ENCODE measurements around the gene PLEKHH1. TPM values are rescaled to one million over a fixed set of nuclear protein-coding genes. Genes with fewer than 3 reads are reported as not detected.
A peak's percentile ranks its signal among the peaks of the same experiment; 100 is the strongest.

PLEKHH1 gene
- total and polyA plus RNA-seq, 3 experiments from 2014 or later = 0.77 to 0.86 TPM; not detected in 1

GRCh38 chr14:67500981-67501380, 32.1 kb upstream of the PLEKHH1 start:
- H3K4me1 ChIP-seq (ENCODE audit: insufficient read depth, low read length) = no peaks in the 10 kb centered on the region
- no peak for DNase-seq
- Mint-ChIP-seq H3K27me3 (no peaks in the 10 kb centered on the region), H3K36me3 (peaks cover 0 to 10% (median 3%) of the 10 kb centered on the region in 3 donors), H3K4me1 (peaks cover 0 to 12% (median 8%) of the 10 kb centered on the region in 3 donors), H3K27ac (no peak overlapping the region), H3K4me3 (no peak overlapping the region), H3K9me3 (no peaks in the 10 kb centered on the region)
- no peaks in the 10 kb centered on the region for H3K9me3 ChIP-seq (ENCODE audit: low read length)
- no peaks in the 10 kb centered on the region for H3K36me3 ChIP-seq (ENCODE audit: insufficient read depth, low read length)
- ChIA-PET CTCF (interaction anchor here (2.3 kb wide), 1 partner anchor 12 kb away, joined by 8 read pairs; no protein-coding TSS in a partner anchor), POLR2A (no interaction called here)
- H3K27me3 ChIP-seq (ENCODE audit: insufficient read depth, low read length, poor library complexity, severe bottlenecking) = no peaks in the 10 kb centered on the region
- H3K27ac ChIP-seq (ENCODE audit: low read depth, low read length) = no peak overlapping the region
- no peak overlapping the region for H3K4me3 ChIP-seq (ENCODE audit: low read length)

GRCh38 chr14:67501670-67502069, 31.4 kb upstream of the PLEKHH1 start:
- Histone ChIP-seq H3K4me3 (ENCODE audit: low read length) (no peak overlapping the region), H3K36me3 (ENCODE audit: insufficient read depth, low read length) (no peaks in the 10 kb centered on the region), H3K27ac (ENCODE audit: low read depth, low read length) (no peak overlapping the region), H3K9me3 (ENCODE audit: low read length) (no peaks in the 10 kb centered on the region), H3K27me3 (ENCODE audit: insufficient read depth, low read length, poor library complexity, severe bottlenecking) (no peaks in the 10 kb centered on the region), H3K4me1 (ENCODE audit: insufficient read depth, low read length) (no peaks in the 10 kb centered on the region)
- ChIA-PET POLR2A (no interaction called here), CTCF (no interaction called here)
- Mint-ChIP-seq H3K36me3 (peaks cover 0 to 12% (median 3%) of the 10 kb centered on the region in 3 donors), H3K4me3 (no peak overlapping the region), H3K4me1 (peaks cover 0 to 12% (median 8%) of the 10 kb centered on the region in 3 donors), H3K27ac (no peak overlapping the region), H3K27me3 (no peaks in the 10 kb centered on the region), H3K9me3 (no peaks in the 10 kb centered on the region)
- no peak for DNase-seq

GRCh38 chr14:67502867-67503266, 30.2 kb upstream of the PLEKHH1 start:
- H3K9me3 Mint-ChIP-seq = no peaks in the 10 kb centered on the region
- no peaks in the 10 kb centered on the region for H3K4me1 ChIP-seq (ENCODE audit: insufficient read depth, low read length)
- H3K4me3 ChIP-seq (ENCODE audit: low read length) = no peak overlapping the region
- H3K9me3 ChIP-seq (ENCODE audit: low read length) = no peaks in the 10 kb centered on the region
- no peak overlapping the region for H3K4me3 Mint-ChIP-seq
- H3K36me3 ChIP-seq (ENCODE audit: insufficient read depth, low read length) = no peaks in the 10 kb centered on the region
- H3K27ac ChIP-seq (ENCODE audit: low read depth, low read length) = no peak overlapping the region
- H3K27me3 ChIP-seq (ENCODE audit: insufficient read depth, low read length, poor library complexity, severe bottlenecking) = no peaks in the 10 kb centered on the region
- no peak for DNase-seq
- H3K27me3 Mint-ChIP-seq = no peaks in the 10 kb centered on the region
- H3K36me3 Mint-ChIP-seq = peaks cover 0 to 12% (median 3%) of the 10 kb centered on the region in 3 donors
- CTCF ChIA-PET = interaction anchor here (1.3 kb wide), 2 partner anchors 11 to 76 kb away, joined by 3 read pairs; no protein-coding TSS in a partner anchor
- peaks cover 0 to 5% (median 4%) of the 10 kb centered on the region in 3 donors for H3K4me1 Mint-ChIP-seq
- no peak overlapping the region for H3K27ac Mint-ChIP-seq
- POLR2A ChIA-PET = no interaction called here

- Mint-ChIP-seq H3K4me3 (no peak overlapping the region), H3K9me3 (no peaks in the 10 kb centered on the region), H3K36me3 (peaks cover 2 to 12% (median 3%) of the 10 kb centered on the region in 3 donors), H3K4me1 (peaks cover 0 to under 1% (median 0%) of the 10 kb centered on the region in 3 donors), H3K27me3 (no peaks in the 10 kb centered on the region), H3K27ac (no peak overlapping the region)
- Histone ChIP-seq H3K27ac (ENCODE audit: low read depth, low read length) (no peak overlapping the region), H3K4me3 (ENCODE audit: low read length) (no peak overlapping the region), H3K9me3 (ENCODE audit: low read length) (no peaks in the 10 kb centered on the region), H3K27me3 (ENCODE audit: insufficient read depth, low read length, poor library complexity, severe bottlenecking) (no peaks in the 10 kb centered on the region), H3K4me1 (ENCODE audit: insufficient read depth, low read length) (no peaks in the 10 kb centered on the region), H3K36me3 (ENCODE audit: insufficient read depth, low read length) (no peaks in the 10 kb centered on the region)
- ChIA-PET POLR2A (no interaction called here), CTCF (interaction anchor here (1.3 kb wide), 2 partner anchors 11 to 76 kb away, joined by 3 read pairs; no protein-coding TSS in a partner anchor)
- DNase-seq = no peak
Observed at GRCh38 chr14:67503331-67503730, 29.8 kb upstream of the PLEKHH1 start.

- Histone ChIP-seq H3K36me3 (ENCODE audit: insufficient read depth, low read length) (no peaks in the 10 kb centered on the region), H3K27me3 (ENCODE audit: insufficient read depth, low read length, poor library complexity, severe bottlenecking) (no peaks in the 10 kb centered on the region), H3K9me3 (ENCODE audit: low read length) (no peaks in the 10 kb centered on the region), H3K4me3 (ENCODE audit: low read length) (no peak overlapping the region), H3K4me1 (ENCODE audit: insufficient read depth, low read length) (no peaks in the 10 kb centered on the region), H3K27ac (ENCODE audit: low read depth, low read length) (no peak overlapping the region)
- Mint-ChIP-seq H3K4me1 (peaks cover 0 to 6% (median 0%) of the 10 kb centered on the region in 3 donors), H3K27me3 (no peaks in the 10 kb centered on the region), H3K36me3 (peaks cover 3 to 12% (median 4%) of the 10 kb centered on the region in 3 donors), H3K27ac (peak overlapping the region in 1 of 8 donors; percentile 9), H3K9me3 (no peaks in the 10 kb centered on the region), H3K4me3 (no peak overlapping the region)
- no peak for DNase-seq
- POLR2A ChIA-PET = no interaction called here
- CTCF ChIA-PET = no interaction called here
Observed at GRCh38 chr14:67505254-67505653, 27.8 kb upstream of the PLEKHH1 start.

GRCh38 chr14:67508956-67509355, 24.1 kb upstream of the PLEKHH1 start:
- no peak overlapping the region for H3K4me3 Mint-ChIP-seq

GRCh38 chr14:67510121-67510520, 23.0 kb upstream of the PLEKHH1 start:
- H3K27ac Mint-ChIP-seq = peak overlapping the region in 4 of 8 donors; percentile 8 to 73 (median 56)
- H3K4me1 ChIP-seq (ENCODE audit: insufficient read depth, low read length) = peaks cover 16% of the 10 kb centered on the region

More at GRCh38 chr14:67508956-67509355, 24.1 kb upstream of the PLEKHH1 start:
- DNase-seq = no peak
- ChIA-PET CTCF (interaction anchor here (1.7 kb wide), 1 partner anchor 21 kb away, joined by 4 read pairs; the partner anchor contains the start of gene TMEM229B), POLR2A (no interaction called here)
- peaks cover 9 to 28% (median 25%) of the 10 kb centered on the region in 3 donors for H3K4me1 Mint-ChIP-seq
- H3K4me1 ChIP-seq (ENCODE audit: insufficient read depth, low read length) = peaks cover 10% of the 10 kb centered on the region
- no peak overlapping the region for H3K27ac ChIP-seq (ENCODE audit: low read depth, low read length)
- no peaks in the 10 kb centered on the region for H3K27me3 ChIP-seq (ENCODE audit: insufficient read depth, low read length, poor library complexity, severe bottlenecking)
- no peaks in the 10 kb centered on the region for H3K36me3 ChIP-seq (ENCODE audit: insufficient read depth, low read length)
- peak overlapping the region in 2 of 8 donors; percentile 9 to 82 for H3K27ac Mint-ChIP-seq
- no peaks in the 10 kb centered on the region for H3K9me3 ChIP-seq (ENCODE audit: low read length)
- no peaks in the 10 kb centered on the region for H3K9me3 Mint-ChIP-seq
- peaks cover 0 to 8% (median 4%) of the 10 kb centered on the region in 3 donors for H3K36me3 Mint-ChIP-seq
- H3K4me3 ChIP-seq (ENCODE audit: low read length) = no peak overlapping the region
- no peaks in the 10 kb centered on the region for H3K27me3 Mint-ChIP-seq

GRCh38 chr14:67510836-67511235, 22.3 kb upstream of the PLEKHH1 start:
- Histone ChIP-seq H3K4me3 (ENCODE audit: low read length) (no peak overlapping the region), H3K27ac (ENCODE audit: low read depth, low read length) (no peak overlapping the region), H3K4me1 (ENCODE audit: insufficient read depth, low read length) (peaks cover 20% of the 10 kb centered on the region), H3K36me3 (ENCODE audit: insufficient read depth, low read length) (no peaks in the 10 kb centered on the region), H3K9me3 (ENCODE audit: low read length) (no peaks in the 10 kb centered on the region), H3K27me3 (ENCODE audit: insufficient read depth, low read length, poor library complexity, severe bottlenecking) (no peaks in the 10 kb centered on the region)
- H3K4me3 Mint-ChIP-seq = peak overlapping the region in 1 of 7 donors; percentile 80
- H3K9me3 Mint-ChIP-seq = no peaks in the 10 kb centered on the region
- H3K4me1 Mint-ChIP-seq = peaks cover 16 to 37% (median 31%) of the 10 kb centered on the region in 3 donors
- peak overlapping the region in 7 of 8 donors; percentile 8 to 91 (median 57) for H3K27ac Mint-ChIP-seq
- DNase-seq = no peak
- H3K36me3 Mint-ChIP-seq = peaks cover 0 to 4% (median 4%) of the 10 kb centered on the region in 3 donors
- ChIA-PET POLR2A (no interaction called here), CTCF (interaction anchor here (1.4 to 2.0 kb wide), 2 partner anchors 23 to 83 kb away, joined by 5 to 7 read pairs; partner anchors contain the start of gene TMEM229B)
- H3K27me3 Mint-ChIP-seq = peaks cover 0 to 1% of the 10 kb centered on the region in 2 donors

More at GRCh38 chr14:67510121-67510520, 23.0 kb upstream of the PLEKHH1 start:
- H3K4me1 Mint-ChIP-seq = peaks cover 13 to 33% (median 31%) of the 10 kb centered on the region in 3 donors
- Histone ChIP-seq H3K36me3 (ENCODE audit: insufficient read depth, low read length) (no peaks in the 10 kb centered on the region), H3K9me3 (ENCODE audit: low read length) (no peaks in the 10 kb centered on the region), H3K27me3 (ENCODE audit: insufficient read depth, low read length, poor library complexity, severe bottlenecking) (no peaks in the 10 kb centered on the region), H3K27ac (ENCODE audit: low read depth, low read length) (no peak overlapping the region), H3K4me3 (ENCODE audit: low read length) (no peak overlapping the region)
- ChIA-PET CTCF (interaction anchor here (1.4 to 2.0 kb wide), 2 partner anchors 22 to 82 kb away, joined by 5 to 7 read pairs; partner anchors contain the start of gene TMEM229B), POLR2A (no interaction called here)
- DNase-seq = no peak
- H3K27me3 Mint-ChIP-seq = peaks cover 0 to 1% of the 10 kb centered on the region in 2 donors
- H3K36me3 Mint-ChIP-seq = peaks cover 0 to 8% (median 4%) of the 10 kb centered on the region in 3 donors
- H3K9me3 Mint-ChIP-seq = no peaks in the 10 kb centered on the region
- H3K4me3 Mint-ChIP-seq = peak overlapping the region in 1 of 7 donors; percentile 53

All from CD8-positive, alpha-beta memory T cell (primary cell).